ENCODE data around the gene CAPN13. TPM values are rescaled to one million over a fixed set of nuclear protein-coding genes. Genes with fewer than 3 reads are reported as not detected.

Gene CAPN13
- total and polyA plus RNA-seq, 10 of the 15 experiments (the other 5 are each of a cell fraction or from before 2014, with no cell fraction given): 0.03 to 0.10 (median 0.06) TPM; not detected in 7

- no peak overlapping the region for H3K9ac ChIP-seq (ENCODE audit: control insufficient read depth, insufficient read depth, low read length)
- peaks cover 0 to 2% of the 10 kb centered on the region in 2 experiments; a peak in 1 of 4 replicates for H3K27me3 ChIP-seq (replicated peaks in 1 of 2; ENCODE audit: control insufficient read depth in 2 of 2, insufficient read depth in 2 of 2, low read length in 1 of 2)
- H3K27ac ChIP-seq (ENCODE audit: control insufficient read depth, insufficient read depth): no peak overlapping the region
- ATAC-seq (no peak), DNase-seq (ENCODE audit: low read depth, low spot score) (no peak), FAIRE-seq (no peak)
- no peaks in the 10 kb centered on the region for H3K9me3 ChIP-seq (replicated peaks; ENCODE audit: control insufficient read depth, insufficient read depth, low read length)
- no peaks in the 10 kb centered on the region for H3K4me1 ChIP-seq (ENCODE audit: control insufficient read depth, insufficient read depth, low read length)
- no peaks in the 10 kb centered on the region for H3K36me3 ChIP-seq (ENCODE audit: control insufficient read depth in 2 of 2, insufficient read depth in 2 of 2, low read length in 1 of 2)
- CTCF ChIA-PET: no interaction called here
- in situ Hi-C loops (cut with MboI): no loop called here
- SMC1A ChIA-PET (ENCODE audit: uncharacterized antibody, unreplicated experiment): interaction anchor here (0.6 kb wide), 1 partner anchor 457 kb away, joined by 3 read pairs; no protein-coding TSS in a partner anchor
- WGBS (ENCODE audit: insufficient coverage, insufficient replicate concordance, low lambda C conversion rate, missing lambda C conversion rate): 11% methylated on average over 8 of the region's 8 CpGs
- RAD21 ChIA-PET (ENCODE audit: unreplicated experiment): no interaction called here
- no peaks in the 10 kb centered on the region for H4K20me1 ChIP-seq (ENCODE audit: control insufficient read depth, insufficient read depth)
- no peaks in the 10 kb centered on the region for H3K79me2 ChIP-seq (ENCODE audit: control insufficient read depth, insufficient read depth, low read length)
- POLR2A ChIA-PET: no interaction called here
- intact Hi-C loops (cut with micrococcal nuclease; ENCODE audit: unreplicated experiment): no loop called here
- no peak overlapping the region for H3K4me2 ChIP-seq (ENCODE audit: control insufficient read depth, insufficient read depth)
- H3K4me3 ChIP-seq: no peak overlapping the region
- H2AFZ ChIP-seq (ENCODE audit: control insufficient read depth, low read depth, low read length): no peak overlapping the region
- no TSS peak for BruUV-seq (replicated peaks)
- TF ChIP-seq SMARCA5 (IDR thresholded peaks at IDR 0.05) (no peak), MEF2A (IDR thresholded peaks at IDR 0.05; ENCODE audit: insufficient read depth, low read depth, low read length) (no peak), PBX3 (IDR thresholded peaks at IDR 0.05; ENCODE audit: insufficient replicate concordance, low read depth, low read length) (no peak), BCLAF1 (IDR thresholded peaks at IDR 0.05) (no peak), CBX3 (IDR thresholded peaks at IDR 0.05; ENCODE audit: borderline replicate concordance, low read depth) (no peak), PAX5 (IDR thresholded peaks at IDR 0.05; ENCODE audit: borderline replicate concordance, low read depth, low read length) (no peak), MTA3 (IDR thresholded peaks at IDR 0.05; ENCODE audit: borderline replicate concordance, low read length) (no peak), CHD2 (IDR thresholded peaks at IDR 0.05; ENCODE audit: borderline replicate concordance, low read depth, low read length) (no peak), E4F1 (IDR thresholded peaks at IDR 0.05; ENCODE audit: borderline replicate concordance, partially characterized antibody) (no peak), IRF3 (IDR thresholded peaks at IDR 0.05) (no peak), DPF2 (IDR thresholded peaks at IDR 0.05) (no peak), BACH1 (IDR thresholded peaks at IDR 0.05; ENCODE audit: borderline replicate concordance) (no peak), POU2F2 (IDR thresholded peaks at IDR 0.05; ENCODE audit: borderline replicate concordance, low read depth, low read length) (no peak), CBX5 (IDR thresholded peaks at IDR 0.05; ENCODE audit: low read depth) (no peak), SPI1 (IDR thresholded peaks at IDR 0.05; ENCODE audit: borderline replicate concordance, insufficient read depth, low read depth, low read length) (no peak), RFX5 (IDR thresholded peaks at IDR 0.05; ENCODE audit: low read depth, low read length) (no peak), YBX1 (IDR thresholded peaks at IDR 0.05) (no peak)
Observed at GRCh38 chr2:30737326-30737610, 70.0 kb downstream of the CAPN13 start.

Measured in GM12878 (cell line).